HEK293T (cell line): ENCODE data around the gene HIBCH.
"Not testable (repeated sequence)": the region's sequence is repeated elsewhere in the genome, so short reads cannot be mapped to it uniquely, and the experiment has no call there.

ENCODE experiments used
- CTCF ChIA-PET: fragments of 350-600 bp; formaldehyde crosslinking; extraction: SDS; loops from one replicate; lab custom pipeline; 2021; ENCODE audit warnings: antibody characterized with exemption, inconsistent platforms; lab: Yijun Ruan, JAX
- POLR2A ChIA-PET: fragments of 350-600 bp; formaldehyde crosslinking; extraction: SDS; loops from one replicate; lab custom pipeline; 2020; ENCODE audit warnings: antibody characterized with exemption, inconsistent platforms; lab: Yijun Ruan, JAX
- DNase-seq: peaks from one replicate; pipeline ENCODE4 v3.0.0; 2012; ENCODE audit warnings: mixed read lengths; ENCODE audit errors: extremely low spot score
- ARNT ChIP-seq: fragments of 450-650 bp; IDR thresholded peaks from 2 replicates; pipeline ENCODE4 v1.6.1; 2017; ENCODE audit warnings: mild to moderate bottlenecking
- BHLHE40 ChIP-seq: fragments of 450-650 bp; IDR thresholded peaks from 2 replicates; pipeline ENCODE4 v1.6.1; 2016; ENCODE audit warnings: mild to moderate bottlenecking, moderate library complexity, borderline replicate concordance
- CTBP1 ChIP-seq: fragments of 450-650 bp; IDR thresholded peaks from 2 replicates; pipeline ENCODE4 v1.6.1; 2016; ENCODE audit warnings: borderline replicate concordance
- ELF4 ChIP-seq: fragments of 450-650 bp; IDR thresholded peaks from 2 replicates; pipeline ENCODE4 v1.6.1; 2017; ENCODE audit warnings: antibody characterized with exemption
- FOXA1 ChIP-seq: fragments of 450-650 bp; IDR thresholded peaks from 2 replicates; pipeline ENCODE4 v1.6.1; 2016; ENCODE audit warnings: mild to moderate bottlenecking
- FOXK2 ChIP-seq: fragments of 450-650 bp; IDR thresholded peaks from 2 replicates; pipeline ENCODE4 v1.6.1; 2016; ENCODE audit warnings: mild to moderate bottlenecking
- FOXM1 ChIP-seq: fragments of 450-650 bp; IDR thresholded peaks from 2 replicates; pipeline ENCODE4 v1.6.1; 2017; ENCODE audit warnings: mild to moderate bottlenecking, borderline replicate concordance
- HDGF ChIP-seq: fragments of 450-650 bp; IDR thresholded peaks from 2 replicates; pipeline ENCODE4 v1.6.1; 2017; ENCODE audit warnings: antibody characterized with exemption, borderline replicate concordance
- L3MBTL2 ChIP-seq: fragments of 450-650 bp; conservative IDR thresholded peaks from 2 replicates; pipeline ENCODE4 v1.6.1; 2016; ENCODE audit warnings: mild to moderate bottlenecking
- LEF1 ChIP-seq: fragments of 450-650 bp; IDR thresholded peaks from 2 replicates; pipeline ENCODE4 v1.6.1; 2017; ENCODE audit warnings: mild to moderate bottlenecking, borderline replicate concordance
- NFRKB ChIP-seq: fragments of 450-650 bp; IDR thresholded peaks from 2 replicates; pipeline ENCODE4 v1.6.1; 2016; ENCODE audit warnings: mild to moderate bottlenecking, moderate library complexity
- SP1 ChIP-seq: fragments of 450-650 bp; IDR thresholded peaks from 2 replicates; pipeline ENCODE4 v1.6.1; 2017
- SUZ12 ChIP-seq: fragments of 450-650 bp; IDR thresholded peaks from 2 replicates; pipeline ENCODE4 v1.6.1; 2016; ENCODE audit warnings: mild to moderate bottlenecking
- TARDBP ChIP-seq: fragments of 450-650 bp; IDR thresholded peaks from 2 replicates; pipeline ENCODE4 v1.6.1; 2016
- ZNF384 ChIP-seq: fragments of 450-650 bp; IDR thresholded peaks from 2 replicates; pipeline ENCODE4 v1.6.1; 2016
- TF ChIP-seq, protein P1 (sequence below): fragments of 450-650 bp; IDR thresholded peaks from 2 replicates; pipeline ENCODE4 v1.6.1; 2016

Gene HIBCH

GRCh38 chr2:190256087-190256486 lies 63.5 kb downstream of the HIBCH start:
- DNase-seq, result no peak
- TF ChIP-seq ZNF384 (no peak), ARNT (no peak), TARDBP (no peak), LEF1 (no peak), CTBP1 (no peak), SP1 (no peak), FOXK2 (no peak), ELF4 (no peak), BHLHE40 (no peak), SUZ12 (no peak), FOXM1 (no peak), NFRKB (no peak), FOXA1 (no peak)
- TF ChIP-seq, protein P1, sequence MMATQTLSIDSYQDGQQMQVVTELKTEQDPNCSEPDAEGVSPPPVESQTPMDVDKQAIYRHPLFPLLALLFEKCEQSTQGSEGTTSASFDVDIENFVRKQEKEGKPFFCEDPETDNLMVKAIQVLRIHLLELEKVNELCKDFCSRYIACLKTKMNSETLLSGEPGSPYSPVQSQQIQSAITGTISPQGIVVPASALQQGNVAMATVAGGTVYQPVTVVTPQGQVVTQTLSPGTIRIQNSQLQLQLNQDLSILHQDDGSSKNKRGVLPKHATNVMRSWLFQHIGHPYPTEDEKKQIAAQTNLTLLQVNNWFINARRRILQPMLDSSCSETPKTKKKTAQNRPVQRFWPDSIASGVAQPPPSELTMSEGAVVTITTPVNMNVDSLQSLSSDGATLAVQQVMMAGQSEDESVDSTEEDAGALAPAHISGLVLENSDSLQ, result no peak
- ChIA-PET POLR2A (no interaction called here), CTCF (no interaction called here)

GRCh38 chr2:190255676-190256075 lies 64.0 kb downstream of the HIBCH start:
- no peak for TF ChIP-seq FOXK2
- TF ChIP-seq ZNF384, result no peak
- CTCF ChIA-PET, result no interaction called here

GRCh38 chr2:190254063-190254850 lies 65.4 kb downstream of the HIBCH start:
- ChIA-PET POLR2A (no interaction called here), CTCF (no interaction called here)
- TF ChIP-seq TARDBP (no peak), SP1 (no peak), BHLHE40 (no peak), ZNF384 (no peak), FOXK2 (no peak), L3MBTL2 (no peak), ARNT (no peak), FOXM1 (no peak), CTBP1 (no peak)
- DNase-seq, result no peak

More at GRCh38 chr2:190255676-190256075, 64.0 kb downstream of the HIBCH start:
- POLR2A ChIA-PET, result no interaction called here
- no peak for DNase-seq

- no peak for DNase-seq
- CTCF ChIA-PET, result no interaction called here
- POLR2A ChIA-PET, result no interaction called here
- TF ChIP-seq, protein P1, result no peak
Observed at GRCh38 chr2:190250421-190250820, 69.2 kb downstream of the HIBCH start.

DNA sequence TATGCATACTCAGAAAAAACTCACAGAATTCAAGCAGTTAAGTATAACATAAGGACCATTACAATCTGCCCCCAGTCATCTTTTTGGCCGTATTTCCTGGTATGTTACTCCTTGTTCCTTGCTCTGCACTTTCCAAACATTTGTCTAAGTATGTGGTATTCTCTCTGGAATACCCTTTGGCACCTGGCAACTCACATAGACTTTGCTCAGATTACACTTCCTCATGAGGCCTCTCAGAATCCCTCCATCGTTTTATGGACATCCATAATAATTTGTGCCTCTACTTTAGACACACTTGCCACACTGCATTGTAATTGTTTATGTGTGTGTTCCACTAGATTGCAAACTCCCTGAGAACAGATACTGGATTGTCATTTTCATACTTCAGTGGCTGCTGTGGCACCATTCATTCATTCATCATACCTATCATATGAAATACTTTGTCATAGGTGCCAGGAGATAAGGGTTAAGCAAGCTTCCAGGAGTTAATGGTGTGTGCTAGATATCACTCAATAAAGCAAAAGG lies 84.0 kb downstream of the HIBCH start:
- DNase-seq, result no peak
- POLR2A ChIA-PET, result no interaction called here
- CTCF ChIA-PET, result no interaction called here
- TF ChIP-seq FOXA1, result no peak
- TF ChIP-seq, protein P1, result no peak
- no peak for TF ChIP-seq SP1
- TF ChIP-seq FOXM1, result no peak
- no peak for TF ChIP-seq FOXK2

DNA sequence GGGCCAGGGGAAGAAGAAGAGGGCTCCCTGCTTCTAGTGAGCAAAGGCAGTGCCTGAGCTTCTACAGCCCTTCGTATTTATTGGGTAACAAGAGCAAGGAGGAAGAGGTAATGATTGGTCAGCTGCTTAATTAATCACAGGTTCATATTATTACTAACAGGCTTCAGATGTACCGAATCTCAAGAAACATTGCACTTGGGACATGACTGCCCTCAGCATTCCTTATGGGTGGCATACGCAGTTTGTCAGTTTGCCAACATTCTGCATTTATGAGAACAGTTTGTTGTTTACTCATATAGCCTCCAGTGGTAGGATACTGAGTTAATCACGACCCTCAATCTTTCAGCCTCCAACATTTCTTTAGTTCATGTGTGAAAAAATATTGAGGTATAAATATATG lies 84.5 kb downstream of the HIBCH start:
- ChIA-PET POLR2A (no interaction called here), CTCF (no interaction called here)
- no peak for DNase-seq
- TF ChIP-seq ARNT, result no peak
- TF ChIP-seq SUZ12, result no peak
- no peak for TF ChIP-seq SP1
- no peak for TF ChIP-seq ELF4
- TF ChIP-seq TARDBP, result no peak
- TF ChIP-seq FOXM1, result no peak
- TF ChIP-seq HDGF, result no peak
- TF ChIP-seq FOXA1, result no peak
- no peak for TF ChIP-seq L3MBTL2
- TF ChIP-seq BHLHE40, result no peak
- no peak for TF ChIP-seq LEF1
- TF ChIP-seq ZNF384, result no peak
- TF ChIP-seq NFRKB, result no peak
- TF ChIP-seq, protein P1, result no peak
- TF ChIP-seq CTBP1, result no peak
- TF ChIP-seq FOXK2, result no peak

DNA sequence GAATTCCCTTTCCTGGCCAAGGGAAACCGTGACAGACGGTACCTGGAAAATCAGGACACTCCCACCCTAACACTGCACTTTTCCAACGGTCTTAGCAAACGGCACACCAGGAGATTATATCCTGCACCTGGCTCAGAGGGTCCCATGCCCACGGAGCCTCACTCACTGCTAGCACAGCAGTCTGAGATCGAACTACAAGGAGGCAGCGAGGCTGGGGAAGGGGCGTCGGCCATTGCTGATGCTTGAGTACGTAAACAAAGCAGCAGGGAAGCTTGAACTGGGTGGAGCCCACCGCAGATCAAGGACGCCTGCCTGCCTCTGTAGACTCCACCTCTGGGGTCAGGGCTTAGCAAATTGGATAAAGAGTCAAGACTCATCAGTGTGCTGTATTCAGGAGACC lies 95.6 kb downstream of the HIBCH start:
- CTCF ChIA-PET, DNase-seq, POLR2A ChIA-PET: not testable (repeated sequence)

GRCh38 chr2:190222745-190223144 lies 96.9 kb downstream of the HIBCH start:
- CTCF ChIA-PET, POLR2A ChIA-PET: not testable (repeated sequence)

More at GRCh38 chr2:190222745-190223144, 96.9 kb downstream of the HIBCH start:
- DNase-seq, result not testable (repeated sequence)
